Prostate gland (tissue), 2 donors: Measurements from ENCODE around the gene SH3D19. TPM values are rescaled to one million over a fixed set of nuclear protein-coding genes. Genes with fewer than 3 reads are reported as not detected.

ENCODE experiments used
- DNase-seq: peaks from one replicate; pipeline ENCODE4 v3.0.0-alpha.2; 2019; ENCODE audit warnings: low spot score
- H3K27ac ChIP-seq, 2 donors: fragments of 200-600 bp; sonication (generic); 2 replicates each; pipeline ENCODE4 v1.5.1; 2017 to 2019
- H3K27me3 ChIP-seq: fragments of 200-600 bp; sonication (generic); replicated peaks from 2 replicates; pipeline ENCODE4 v1.5.1; 2019; ENCODE audit not compliant: insufficient read depth
- H3K36me3 ChIP-seq, 2 donors: fragments of 200-600 bp; sonication (generic); 1 replicate in 1 of 2; 2 replicates in 1 of 2; pipeline versions ENCODE4 v1.5.1 to v1.8.1; 2017 to 2019
- H3K4me1 ChIP-seq: fragments of 200-600 bp; sonication (generic); replicated peaks from 2 replicates; pipeline ENCODE4 v1.5.1; 2019
- H3K4me3 ChIP-seq, 2 donors: fragments of 200-600 bp; sonication (generic); 2 replicates each; pipeline ENCODE4 v1.5.1; 2017 to 2019
- H3K9me3 ChIP-seq: fragments of 200-600 bp; sonication (generic); 2 replicates; pipeline ENCODE4 v1.5.1; 2017
- POLR2A ChIP-seq: fragments of 450-650 bp; IDR thresholded peaks from one replicate; pipeline ENCODE4 v1.6.1; 2016; ENCODE audit warnings: antibody characterized with exemption, mild to moderate bottlenecking
- POLR2AphosphoS5 ChIP-seq: sonication (generic); formaldehyde crosslinking; IDR thresholded peaks from one replicate; pipeline ENCODE4 v1.6.1; 2017; ENCODE audit warnings: antibody characterized with exemption
- WGBS: methylation state at CpG from one replicate; pipeline ENCODE4 v1.1.5; 2018; 5-methylcytosine and 5-hydroxymethylcytosine counted together
- intact Hi-C: fragments of 100-400 bp; cut with DNase I; formaldehyde crosslinking; loops from one replicate; pipeline ENCODE4 v1.14.2; 2022
- total RNA-seq, 2 donors: library from RNA; depleted of rRNA; stranded (reverse); fragments of >200 nt; gene quantifications; one replicate each; pipeline ENCODE4 v1.1.0, GENCODE V29; 2016
- TF ChIP-seq, protein P1 (sequence below), 4 experiments: fragments of 200-600 bp in 2 of 4; fragments of 450-650 bp in 2 of 4; sonication (generic) in 2 of 4; IDR thresholded peaks; 1 replicate in 3 of 4; 2 replicates in 1 of 4; pipeline ENCODE4 v1.5.1; 2016 to 2019; ENCODE audit warnings: antibody characterized with exemption in 4 of 4, mild to moderate bottlenecking in 2 of 4, moderate library complexity in 2 of 4

SH3D19 gene
- total RNA-seq, 2 donors from 2014 or later = 27.1 to 61.1 TPM

DNA sequence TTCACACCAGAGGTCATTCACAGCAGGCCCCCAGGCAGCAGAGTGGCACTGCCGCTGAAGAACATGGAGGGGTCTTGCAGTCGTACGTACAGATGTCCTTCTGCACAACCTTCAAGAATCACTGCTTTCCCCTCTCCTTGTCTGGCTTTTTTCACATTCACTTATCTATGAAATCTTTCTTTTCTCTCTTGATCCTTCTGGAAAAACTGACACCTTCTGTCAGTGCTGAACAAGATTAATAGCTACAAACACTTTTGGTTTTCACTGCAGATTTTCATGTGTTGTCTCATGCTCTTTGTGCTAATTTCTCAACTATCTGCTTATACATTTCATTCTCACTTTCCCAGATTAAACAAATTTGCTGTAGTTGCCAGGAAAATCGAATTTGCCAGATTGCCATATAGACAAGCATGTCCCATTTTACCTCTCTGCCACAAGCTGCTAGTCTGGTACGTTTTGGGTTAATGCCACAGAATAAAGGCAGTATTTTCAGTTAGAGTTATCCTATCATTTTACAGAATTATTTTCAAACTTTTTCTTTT is 142.9 kb downstream of the SH3D19 start:
- Histone ChIP-seq H3K27ac (no peak overlapping the region), H3K36me3 (no peaks in the 10 kb centered on the region), H3K27me3 (no peaks in the 10 kb centered on the region), H3K9me3 (no peaks in the 10 kb centered on the region), H3K4me3 (no peak overlapping the region), H3K4me1 (no peaks in the 10 kb centered on the region)
- intact Hi-C loops = no loop called here
- TF ChIP-seq, protein P1, sequence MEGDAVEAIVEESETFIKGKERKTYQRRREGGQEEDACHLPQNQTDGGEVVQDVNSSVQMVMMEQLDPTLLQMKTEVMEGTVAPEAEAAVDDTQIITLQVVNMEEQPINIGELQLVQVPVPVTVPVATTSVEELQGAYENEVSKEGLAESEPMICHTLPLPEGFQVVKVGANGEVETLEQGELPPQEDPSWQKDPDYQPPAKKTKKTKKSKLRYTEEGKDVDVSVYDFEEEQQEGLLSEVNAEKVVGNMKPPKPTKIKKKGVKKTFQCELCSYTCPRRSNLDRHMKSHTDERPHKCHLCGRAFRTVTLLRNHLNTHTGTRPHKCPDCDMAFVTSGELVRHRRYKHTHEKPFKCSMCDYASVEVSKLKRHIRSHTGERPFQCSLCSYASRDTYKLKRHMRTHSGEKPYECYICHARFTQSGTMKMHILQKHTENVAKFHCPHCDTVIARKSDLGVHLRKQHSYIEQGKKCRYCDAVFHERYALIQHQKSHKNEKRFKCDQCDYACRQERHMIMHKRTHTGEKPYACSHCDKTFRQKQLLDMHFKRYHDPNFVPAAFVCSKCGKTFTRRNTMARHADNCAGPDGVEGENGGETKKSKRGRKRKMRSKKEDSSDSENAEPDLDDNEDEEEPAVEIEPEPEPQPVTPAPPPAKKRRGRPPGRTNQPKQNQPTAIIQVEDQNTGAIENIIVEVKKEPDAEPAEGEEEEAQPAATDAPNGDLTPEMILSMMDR (IDR thresholded peaks at IDR 0.05) = no peak
- TF ChIP-seq POLR2A (no peak), POLR2AphosphoS5 (no peak)
- no peak for DNase-seq
- WGBS = 79% methylated on average over 5 of the region's 5 CpGs

DNA sequence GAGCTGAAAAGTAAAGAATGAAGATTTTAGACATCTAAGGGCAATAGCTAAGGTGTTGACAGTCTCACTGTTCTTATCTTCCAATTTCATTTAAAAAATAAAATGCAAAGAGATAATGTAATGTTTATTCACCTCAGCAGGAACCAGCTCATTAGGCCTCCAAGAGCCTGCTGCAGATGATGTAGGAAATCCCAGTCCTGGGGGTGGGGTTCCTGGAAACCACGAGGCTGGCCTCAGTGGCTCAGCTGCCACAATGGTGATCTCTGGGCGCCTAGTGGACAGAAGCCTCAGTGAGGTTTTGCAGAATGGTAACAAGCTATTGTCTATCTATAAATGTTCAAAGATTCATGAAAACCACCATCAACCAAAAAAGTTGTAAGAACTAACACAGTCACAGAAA is 148.7 kb downstream of the SH3D19 start:
- 85% methylated on average over 2 of the region's 2 CpGs for WGBS
- Histone ChIP-seq H3K4me1 (no peaks in the 10 kb centered on the region), H3K4me3 (no peak overlapping the region), H3K27me3 (no peaks in the 10 kb centered on the region), H3K27ac (no peak overlapping the region), H3K9me3 (no peaks in the 10 kb centered on the region), H3K36me3 (no peaks in the 10 kb centered on the region)
- no peak for DNase-seq
- intact Hi-C loops = no loop called here
- TF ChIP-seq POLR2A = no peak

DNA sequence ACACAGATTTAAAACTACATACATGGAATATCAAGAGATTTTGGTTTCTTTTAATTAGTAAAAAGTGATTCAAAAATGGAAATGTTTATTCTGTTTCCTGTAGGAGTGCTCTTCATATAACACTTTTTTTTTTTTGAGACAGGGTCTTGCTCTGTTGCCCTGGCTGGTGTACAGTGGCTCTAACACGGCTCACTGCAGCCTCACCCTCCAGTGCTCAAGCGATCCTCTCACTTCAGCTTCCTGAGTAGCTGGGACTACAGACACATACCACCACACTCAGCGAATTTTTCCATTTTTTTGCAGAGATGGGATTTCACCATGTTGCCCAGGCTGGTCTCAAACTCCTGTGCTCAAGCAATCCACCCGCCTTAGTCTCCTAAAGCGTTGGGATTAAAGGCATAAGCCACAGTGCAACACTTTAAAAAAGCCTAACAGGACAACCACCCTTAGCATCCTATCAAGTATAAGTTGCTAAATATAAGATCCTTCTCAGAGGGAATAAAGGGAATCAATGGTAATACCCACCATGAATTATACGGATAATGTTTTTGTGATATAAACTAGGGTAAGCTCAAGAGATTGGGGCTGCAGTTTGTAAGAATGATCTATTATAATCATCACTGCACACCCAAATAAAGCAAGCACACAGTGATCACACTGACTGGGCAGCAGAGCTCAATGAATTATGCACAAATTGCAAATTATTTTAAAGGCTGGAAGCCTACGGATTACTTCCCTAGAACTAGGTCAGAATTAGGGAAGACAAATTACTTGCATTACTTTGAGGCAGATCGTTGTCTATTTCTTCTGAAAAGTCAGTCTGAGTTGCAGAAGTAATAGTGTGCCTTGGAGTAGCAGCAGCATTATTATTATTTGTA is 149.4 kb downstream of the SH3D19 start:
- Histone ChIP-seq H3K27me3 (no peaks in the 10 kb centered on the region), H3K36me3 (no peaks in the 10 kb centered on the region), H3K4me1 (no peaks in the 10 kb centered on the region), H3K4me3 (no peak overlapping the region), H3K9me3 (no peaks in the 10 kb centered on the region), H3K27ac (no peak overlapping the region)
- 83% methylated on average over 8 of the region's 8 CpGs for WGBS
- no peak for TF ChIP-seq POLR2A
- TF ChIP-seq, protein P1 (IDR thresholded peaks at IDR 0.05) = no peak
- no peak for TF ChIP-seq POLR2AphosphoS5
- intact Hi-C loops = no loop called here
- no peak for DNase-seq

DNA sequence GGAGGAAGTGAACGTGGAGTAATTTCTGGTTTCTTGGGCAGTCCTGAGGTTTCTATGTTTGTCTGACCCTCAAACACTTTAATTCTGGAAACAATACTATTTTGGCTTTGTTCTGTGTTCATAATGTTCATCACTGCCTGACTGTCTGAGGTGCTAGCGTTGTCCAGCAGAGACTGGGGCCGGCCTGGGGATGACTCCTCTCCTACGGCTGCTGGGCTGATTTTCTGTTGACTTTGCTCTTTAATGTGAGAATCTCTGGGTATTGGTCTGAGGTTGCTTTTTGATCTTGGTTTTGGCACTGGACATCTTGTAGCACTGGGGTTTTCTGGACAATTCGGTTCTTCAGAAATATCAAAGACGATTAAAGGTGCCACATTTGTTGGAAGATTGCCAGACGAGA is 150.2 kb downstream of the SH3D19 start:
- Histone ChIP-seq H3K27ac (no peak overlapping the region), H3K36me3 (no peaks in the 10 kb centered on the region), H3K27me3 (no peaks in the 10 kb centered on the region), H3K4me3 (no peak overlapping the region), H3K9me3 (no peaks in the 10 kb centered on the region), H3K4me1 (no peaks in the 10 kb centered on the region)
- DNase-seq = no peak
- intact Hi-C loops = no loop called here
- no peak for TF ChIP-seq POLR2AphosphoS5
- WGBS = 59% methylated on average over 7 of the region's 7 CpGs

DNA sequence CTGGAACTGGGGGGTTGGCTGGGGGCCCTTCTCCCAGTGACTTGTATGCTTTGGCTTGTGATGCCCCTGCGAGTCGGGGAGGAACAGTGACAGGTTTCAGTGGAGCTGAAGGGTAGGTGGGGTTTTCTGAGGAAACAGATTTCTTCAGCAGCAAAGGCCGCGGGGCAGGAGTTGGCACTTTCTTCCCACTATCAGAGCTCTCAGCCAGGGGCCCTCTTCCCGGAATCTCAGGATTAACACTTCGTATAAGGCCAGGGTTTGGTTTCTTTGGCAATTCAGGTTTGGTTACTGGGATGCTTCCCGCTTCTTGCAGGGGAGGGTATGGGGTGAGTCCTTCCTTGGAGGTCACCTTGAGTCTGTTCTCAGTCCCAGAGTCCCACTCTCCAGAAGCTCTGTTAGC is 150.6 kb downstream of the SH3D19 start:
- Histone ChIP-seq H3K9me3 (no peaks in the 10 kb centered on the region), H3K36me3 (no peaks in the 10 kb centered on the region), H3K27ac (no peak overlapping the region), H3K27me3 (no peaks in the 10 kb centered on the region), H3K4me3 (no peak overlapping the region), H3K4me1 (no peaks in the 10 kb centered on the region)
- TF ChIP-seq POLR2A (no peak), POLR2AphosphoS5 (no peak)
- TF ChIP-seq, protein P1 (IDR thresholded peaks at IDR 0.05) = no peak
- intact Hi-C loops = no loop called here
- 79% methylated on average over 7 of the region's 7 CpGs for WGBS
- DNase-seq = no peak

DNA sequence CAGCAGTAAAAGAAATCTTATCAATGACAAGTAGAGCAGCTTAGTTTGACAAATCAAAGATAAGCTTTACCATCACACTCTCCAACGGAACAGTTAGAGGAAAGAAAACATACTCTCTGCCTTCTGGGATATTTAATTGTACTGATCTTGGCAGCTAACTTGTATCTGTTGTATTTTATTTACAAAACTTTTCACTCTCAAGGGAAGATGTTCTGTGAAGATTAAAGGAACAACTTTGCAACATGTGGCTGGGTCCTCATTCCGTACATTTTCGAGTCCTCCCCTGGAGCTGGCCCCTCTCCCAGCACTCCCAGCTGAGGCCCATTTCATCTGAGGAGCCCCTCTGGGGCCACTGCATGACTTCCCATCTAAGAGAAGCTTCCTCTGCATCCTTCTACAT is 151.5 kb downstream of the SH3D19 start:
- H3K4me3 ChIP-seq = no peak overlapping the region
- 10% methylated on average over 3 of the region's 3 CpGs for WGBS
- H3K4me1 ChIP-seq = no peaks in the 10 kb centered on the region
- no peaks in the 10 kb centered on the region for H3K9me3 ChIP-seq
- H3K27ac ChIP-seq = no peak overlapping the region
- peak; percentile 71 for TF ChIP-seq POLR2AphosphoS5
- TF ChIP-seq, protein P1 (IDR thresholded peaks at IDR 0.05) = no peak
- no peak for DNase-seq
- H3K27me3 ChIP-seq = no peaks in the 10 kb centered on the region
- H3K36me3 ChIP-seq = no peaks in the 10 kb centered on the region
- intact Hi-C loops = no loop called here
